BJ (cell line): Measurements from ENCODE around the gene FASTKD2. TPM values are rescaled to one million over a fixed set of nuclear protein-coding genes. Genes with fewer than 3 reads are reported as not detected.

Experiments used
- CTCF ChIA-PET: fragments of 350-600 bp; formaldehyde crosslinking; extraction: SDS; loops from one replicate; lab custom pipeline; 2021; ENCODE audit warnings: antibody characterized with exemption, inconsistent platforms; lab: Yijun Ruan, JAX
- POLR2A ChIA-PET: fragments of 300-600 bp; sonication (Branson Sonifier 250); formaldehyde crosslinking; extraction: SDS; loops from one replicate; lab custom pipeline; 2021; ENCODE audit warnings: antibody characterized with exemption; lab: Charles Lee
- DNase-seq: peaks from one replicate; pipeline ENCODE4 v3.0.0-alpha.2; 2011; ENCODE audit warnings: low read depth
- H3K27me3 ChIP-seq: 2 replicates; pipeline ENCODE4 v1.6.0; 2011; ENCODE audit warnings: low read length; ENCODE audit not compliant: control insufficient read depth, insufficient read depth
- H3K36me3 ChIP-seq: 2 replicates; pipeline ENCODE4 v1.5.1; 2011; ENCODE audit warnings: low read length; ENCODE audit not compliant: control insufficient read depth, insufficient read depth
- H3K4me3 ChIP-seq: 2 replicates; pipeline ENCODE4 v1.5.1; 2011; ENCODE audit warnings: low read depth, mild to moderate bottlenecking, control low read depth, low read length
- polyA plus RNA-seq: library from polyadenylated mRNA; depleted of rRNA; stranded (reverse); fragments of >200 nt; gene quantifications from 2 replicates; pipeline ENCODE4 v1.2.3, GENCODE V29; 2011; rRNA removed
- small RNA-seq: library from RNA; depleted of rRNA; stranded (forward); fragments of <200 nt; gene quantifications from one replicate; pipeline ENCODE3, GENCODE V24; 2012; ENCODE audit warnings: low replicate concordance, low read depth; ENCODE audit not compliant: insufficient read length
- TF ChIP-seq, protein P1 (sequence below): IDR thresholded peaks from 2 replicates; pipeline ENCODE4 v1.5.1; 2011; ENCODE audit warnings: low read depth, mild to moderate bottlenecking, control low read depth, inconsistent platforms, low read length, moderate library complexity; ENCODE audit not compliant: insufficient read depth

FASTKD2 gene
- polyA plus RNA-seq, 1 experiment: 23.1 TPM

DNA sequence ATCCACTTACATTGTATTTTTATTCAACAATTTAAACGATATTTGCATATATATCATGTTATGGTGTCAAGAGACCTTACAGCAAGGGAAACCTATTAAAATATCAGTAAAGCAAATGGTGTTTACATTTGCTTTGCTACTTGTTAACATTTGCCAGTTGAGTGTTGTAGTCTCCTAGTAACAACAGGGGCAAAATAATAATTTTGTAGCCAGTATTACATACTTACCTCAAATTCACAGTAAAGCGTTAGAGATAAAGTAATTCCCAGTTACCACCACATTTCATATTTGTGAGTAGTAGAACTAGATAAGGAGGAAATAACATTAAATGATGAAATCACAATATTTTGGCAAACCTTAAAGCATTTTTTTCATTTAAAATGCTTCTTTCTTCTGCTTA is 71.3 kb downstream of the FASTKD2 start:
- H3K4me3 ChIP-seq: no peak overlapping the region
- DNase-seq: no peak
- TF ChIP-seq, protein P1, sequence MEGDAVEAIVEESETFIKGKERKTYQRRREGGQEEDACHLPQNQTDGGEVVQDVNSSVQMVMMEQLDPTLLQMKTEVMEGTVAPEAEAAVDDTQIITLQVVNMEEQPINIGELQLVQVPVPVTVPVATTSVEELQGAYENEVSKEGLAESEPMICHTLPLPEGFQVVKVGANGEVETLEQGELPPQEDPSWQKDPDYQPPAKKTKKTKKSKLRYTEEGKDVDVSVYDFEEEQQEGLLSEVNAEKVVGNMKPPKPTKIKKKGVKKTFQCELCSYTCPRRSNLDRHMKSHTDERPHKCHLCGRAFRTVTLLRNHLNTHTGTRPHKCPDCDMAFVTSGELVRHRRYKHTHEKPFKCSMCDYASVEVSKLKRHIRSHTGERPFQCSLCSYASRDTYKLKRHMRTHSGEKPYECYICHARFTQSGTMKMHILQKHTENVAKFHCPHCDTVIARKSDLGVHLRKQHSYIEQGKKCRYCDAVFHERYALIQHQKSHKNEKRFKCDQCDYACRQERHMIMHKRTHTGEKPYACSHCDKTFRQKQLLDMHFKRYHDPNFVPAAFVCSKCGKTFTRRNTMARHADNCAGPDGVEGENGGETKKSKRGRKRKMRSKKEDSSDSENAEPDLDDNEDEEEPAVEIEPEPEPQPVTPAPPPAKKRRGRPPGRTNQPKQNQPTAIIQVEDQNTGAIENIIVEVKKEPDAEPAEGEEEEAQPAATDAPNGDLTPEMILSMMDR: no peak
- ChIA-PET POLR2A (no interaction called here), CTCF (interaction anchor here (0.6 to 0.7 kb wide), 2 partner anchors 20 to 634 kb away, joined by 3 read pairs; no protein-coding TSS in a partner anchor)
- H3K36me3 ChIP-seq: no peaks in the 10 kb centered on the region
- H3K27me3 ChIP-seq: no peaks in the 10 kb centered on the region

DNA sequence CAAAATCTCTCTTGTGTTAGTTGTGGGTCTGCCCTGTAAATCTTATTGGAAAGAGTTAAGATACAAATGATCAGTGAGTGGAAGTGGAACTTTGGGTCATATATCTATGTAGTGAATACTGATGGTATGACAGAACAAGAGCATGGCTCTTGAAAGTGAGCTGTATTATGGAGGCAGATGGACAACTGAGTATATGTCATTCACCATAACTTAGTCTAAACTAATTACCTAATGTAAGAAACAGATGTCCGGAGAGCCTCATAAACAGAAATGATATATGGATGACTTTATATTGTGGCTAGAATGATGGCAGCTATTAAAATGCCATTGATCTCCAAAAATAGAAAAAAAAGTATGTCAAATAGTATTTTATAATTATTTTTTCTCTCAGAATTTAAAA is 72.4 kb downstream of the FASTKD2 start:
- Histone ChIP-seq H3K36me3 (no peaks in the 10 kb centered on the region), H3K27me3 (no peaks in the 10 kb centered on the region), H3K4me3 (no peak overlapping the region)
- DNase-seq: no peak
- POLR2A ChIA-PET: no interaction called here
- CTCF ChIA-PET: no interaction called here
- TF ChIP-seq, protein P1: no peak

DNA sequence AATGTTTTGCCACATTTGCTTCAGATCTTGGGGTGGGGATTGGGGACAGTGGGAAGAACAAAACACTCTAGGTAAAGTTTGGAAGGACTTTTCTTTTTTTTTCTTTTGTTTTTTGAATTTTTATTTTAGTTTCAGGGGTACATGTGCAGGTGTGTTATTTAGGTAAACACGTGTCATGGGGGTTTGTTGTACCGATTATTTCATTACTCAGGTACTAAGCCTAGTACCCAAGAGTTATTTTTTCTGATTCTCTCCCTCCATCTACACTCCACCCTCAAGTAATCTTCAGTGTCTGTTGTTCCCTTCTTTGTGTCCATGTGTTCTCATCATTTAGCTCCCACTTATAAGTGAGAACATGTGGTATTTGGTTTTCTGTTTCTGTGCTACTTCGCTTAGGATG is 73.3 kb downstream of the FASTKD2 start:
- no peaks in the 10 kb centered on the region for H3K36me3 ChIP-seq
- DNase-seq: no peak
- ChIA-PET CTCF (interaction anchor here (0.6 kb wide), 1 partner anchor 1337 kb away, joined by 3 read pairs; no protein-coding TSS in a partner anchor), POLR2A (no interaction called here)
- TF ChIP-seq, protein P1: no peak
- no peak overlapping the region for H3K4me3 ChIP-seq
- no peaks in the 10 kb centered on the region for H3K27me3 ChIP-seq

DNA sequence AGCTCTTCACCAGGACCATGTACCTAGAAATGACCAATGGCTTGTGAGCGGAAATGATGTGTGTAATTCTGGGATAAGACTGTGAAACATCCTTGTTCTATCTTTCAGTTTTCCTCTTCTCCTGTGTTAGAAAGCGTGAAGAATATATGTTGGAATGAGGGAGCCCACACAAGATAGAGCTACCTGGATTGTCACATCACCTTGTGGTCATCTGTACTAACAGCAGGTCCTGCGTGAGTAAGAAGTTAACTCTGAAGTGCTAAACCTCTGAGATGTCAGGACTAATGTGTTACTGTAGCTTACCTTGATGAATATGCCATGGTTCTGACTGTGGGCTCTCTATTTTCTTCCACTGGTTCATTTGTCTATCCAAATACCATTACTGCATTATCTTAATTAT is 75.6 kb downstream of the FASTKD2 start:
- Histone ChIP-seq H3K36me3 (no peaks in the 10 kb centered on the region), H3K4me3 (no peak overlapping the region), H3K27me3 (no peaks in the 10 kb centered on the region)
- POLR2A ChIA-PET: no interaction called here
- TF ChIP-seq, protein P1: no peak
- DNase-seq: no peak
- CTCF ChIA-PET: no interaction called here

Small RNA genes within 50 kb of the gene (small RNA-seq; reads per million reads assigned to genes)
- not detected for gene MIR3130-2

Other genes starting within 250 kb of the FASTKD2 start
- gene FAM237A, start 123.1 kb upstream of the FASTKD2 start, polyA plus RNA-seq: not detected in 2 replicates
- gene DYTN, start 47.2 kb upstream of the FASTKD2 start, polyA plus RNA-seq: not detected in 2 replicates
- gene MDH1B, start 278 bp upstream of the FASTKD2 start, polyA plus RNA-seq: 0.39 and 0.76 TPM in 2 replicates
- gene CPO, start 173.9 kb downstream of the FASTKD2 start, polyA plus RNA-seq: not detected in 2 replicates